ENCODE measurements around the gene MRPL4. TPM values are rescaled to one million over a fixed set of nuclear protein-coding genes. Genes with fewer than 3 reads are reported as not detected.

The MRPL4 gene
- total and polyA plus RNA-seq, 10 of the 15 experiments (the other 5 are each of a cell fraction or from before 2014, with no cell fraction given) = 0.79 to 221 (median 112) TPM

GRCh38 chr19:10278935-10279334 is 26.9 kb downstream of the MRPL4 start (continued):
- TF ChIP-seq, protein P1, sequence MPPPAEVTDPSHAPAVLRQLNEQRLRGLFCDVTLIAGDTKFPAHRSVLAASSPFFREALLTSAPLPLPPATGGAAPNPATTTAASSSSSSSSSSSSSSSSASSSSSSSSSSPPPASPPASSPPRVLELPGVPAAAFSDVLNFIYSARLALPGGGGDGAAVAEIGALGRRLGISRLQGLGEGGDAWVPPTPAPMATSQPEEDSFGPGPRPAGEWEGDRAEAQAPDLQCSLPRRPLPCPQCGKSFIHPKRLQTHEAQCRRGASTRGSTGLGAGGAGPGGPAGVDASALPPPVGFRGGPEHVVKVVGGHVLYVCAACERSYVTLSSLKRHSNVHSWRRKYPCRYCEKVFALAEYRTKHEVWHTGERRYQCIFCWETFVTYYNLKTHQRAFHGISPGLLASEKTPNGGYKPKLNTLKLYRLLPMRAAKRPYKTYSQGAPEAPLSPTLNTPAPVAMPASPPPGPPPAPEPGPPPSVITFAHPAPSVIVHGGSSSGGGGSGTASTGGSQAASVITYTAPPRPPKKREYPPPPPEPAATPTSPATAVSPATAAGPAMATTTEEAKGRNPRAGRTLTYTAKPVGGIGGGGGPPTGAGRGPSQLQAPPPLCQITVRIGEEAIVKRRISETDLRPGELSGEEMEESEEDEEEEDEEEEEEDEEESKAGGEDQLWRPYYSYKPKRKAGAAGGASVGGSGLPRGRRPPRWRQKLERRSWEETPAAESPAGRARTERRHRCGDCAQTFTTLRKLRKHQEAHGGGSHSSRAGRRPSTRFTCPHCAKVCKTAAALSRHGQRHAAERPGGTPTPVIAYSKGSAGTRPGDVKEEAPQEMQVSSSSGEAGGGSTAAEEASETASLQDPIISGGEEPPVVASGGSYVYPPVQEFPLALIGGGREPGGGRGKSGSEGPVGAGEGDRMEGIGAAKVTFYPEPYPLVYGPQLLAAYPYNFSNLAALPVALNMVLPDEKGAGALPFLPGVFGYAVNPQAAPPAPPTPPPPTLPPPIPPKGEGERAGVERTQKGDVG (CRISPR knock-in tag; IDR thresholded peaks at IDR 0.05) = no peak
- TF ChIP-seq IKZF1 (conservative IDR thresholded peaks at IDR 0.05) (no peak), EGR1 (IDR thresholded peaks at IDR 0.05; ENCODE audit: borderline replicate concordance in 1 of 2, low read depth in 2 of 2, low read length in 2 of 2) (no peak), TCF12 (IDR thresholded peaks at IDR 0.05; ENCODE audit: low read depth, low read length) (no peak), SUZ12 (IDR thresholded peaks at IDR 0.05; ENCODE audit: unreplicated experiment) (no peak), ASH2L (IDR thresholded peaks at IDR 0.05; ENCODE audit: borderline replicate concordance, low read depth) (no peak)
- TF ChIP-seq, protein P2, sequence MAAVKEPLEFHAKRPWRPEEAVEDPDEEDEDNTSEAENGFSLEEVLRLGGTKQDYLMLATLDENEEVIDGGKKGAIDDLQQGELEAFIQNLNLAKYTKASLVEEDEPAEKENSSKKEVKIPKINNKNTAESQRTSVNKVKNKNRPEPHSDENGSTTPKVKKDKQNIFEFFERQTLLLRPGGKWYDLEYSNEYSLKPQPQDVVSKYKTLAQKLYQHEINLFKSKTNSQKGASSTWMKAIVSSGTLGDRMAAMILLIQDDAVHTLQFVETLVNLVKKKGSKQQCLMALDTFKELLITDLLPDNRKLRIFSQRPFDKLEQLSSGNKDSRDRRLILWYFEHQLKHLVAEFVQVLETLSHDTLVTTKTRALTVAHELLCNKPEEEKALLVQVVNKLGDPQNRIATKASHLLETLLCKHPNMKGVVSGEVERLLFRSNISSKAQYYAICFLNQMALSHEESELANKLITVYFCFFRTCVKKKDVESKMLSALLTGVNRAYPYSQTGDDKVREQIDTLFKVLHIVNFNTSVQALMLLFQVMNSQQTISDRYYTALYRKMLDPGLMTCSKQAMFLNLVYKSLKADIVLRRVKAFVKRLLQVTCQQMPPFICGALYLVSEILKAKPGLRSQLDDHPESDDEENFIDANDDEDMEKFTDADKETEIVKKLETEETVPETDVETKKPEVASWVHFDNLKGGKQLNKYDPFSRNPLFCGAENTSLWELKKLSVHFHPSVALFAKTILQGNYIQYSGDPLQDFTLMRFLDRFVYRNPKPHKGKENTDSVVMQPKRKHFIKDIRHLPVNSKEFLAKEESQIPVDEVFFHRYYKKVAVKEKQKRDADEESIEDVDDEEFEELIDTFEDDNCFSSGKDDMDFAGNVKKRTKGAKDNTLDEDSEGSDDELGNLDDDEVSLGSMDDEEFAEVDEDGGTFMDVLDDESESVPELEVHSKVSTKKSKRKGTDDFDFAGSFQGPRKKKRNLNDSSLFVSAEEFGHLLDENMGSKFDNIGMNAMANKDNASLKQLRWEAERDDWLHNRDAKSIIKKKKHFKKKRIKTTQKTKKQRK (IDR thresholded peaks at IDR 0.05; ENCODE audit: low read depth, low read length) = no peak
- TF ChIP-seq, protein P3, sequence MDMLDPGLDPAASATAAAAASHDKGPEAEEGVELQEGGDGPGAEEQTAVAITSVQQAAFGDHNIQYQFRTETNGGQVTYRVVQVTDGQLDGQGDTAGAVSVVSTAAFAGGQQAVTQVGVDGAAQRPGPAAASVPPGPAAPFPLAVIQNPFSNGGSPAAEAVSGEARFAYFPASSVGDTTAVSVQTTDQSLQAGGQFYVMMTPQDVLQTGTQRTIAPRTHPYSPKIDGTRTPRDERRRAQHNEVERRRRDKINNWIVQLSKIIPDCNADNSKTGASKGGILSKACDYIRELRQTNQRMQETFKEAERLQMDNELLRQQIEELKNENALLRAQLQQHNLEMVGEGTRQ (IDR thresholded peaks at IDR 0.05; ENCODE audit: borderline replicate concordance, low read depth, low read length) = no peak
- TF ChIP-seq, protein P4, sequence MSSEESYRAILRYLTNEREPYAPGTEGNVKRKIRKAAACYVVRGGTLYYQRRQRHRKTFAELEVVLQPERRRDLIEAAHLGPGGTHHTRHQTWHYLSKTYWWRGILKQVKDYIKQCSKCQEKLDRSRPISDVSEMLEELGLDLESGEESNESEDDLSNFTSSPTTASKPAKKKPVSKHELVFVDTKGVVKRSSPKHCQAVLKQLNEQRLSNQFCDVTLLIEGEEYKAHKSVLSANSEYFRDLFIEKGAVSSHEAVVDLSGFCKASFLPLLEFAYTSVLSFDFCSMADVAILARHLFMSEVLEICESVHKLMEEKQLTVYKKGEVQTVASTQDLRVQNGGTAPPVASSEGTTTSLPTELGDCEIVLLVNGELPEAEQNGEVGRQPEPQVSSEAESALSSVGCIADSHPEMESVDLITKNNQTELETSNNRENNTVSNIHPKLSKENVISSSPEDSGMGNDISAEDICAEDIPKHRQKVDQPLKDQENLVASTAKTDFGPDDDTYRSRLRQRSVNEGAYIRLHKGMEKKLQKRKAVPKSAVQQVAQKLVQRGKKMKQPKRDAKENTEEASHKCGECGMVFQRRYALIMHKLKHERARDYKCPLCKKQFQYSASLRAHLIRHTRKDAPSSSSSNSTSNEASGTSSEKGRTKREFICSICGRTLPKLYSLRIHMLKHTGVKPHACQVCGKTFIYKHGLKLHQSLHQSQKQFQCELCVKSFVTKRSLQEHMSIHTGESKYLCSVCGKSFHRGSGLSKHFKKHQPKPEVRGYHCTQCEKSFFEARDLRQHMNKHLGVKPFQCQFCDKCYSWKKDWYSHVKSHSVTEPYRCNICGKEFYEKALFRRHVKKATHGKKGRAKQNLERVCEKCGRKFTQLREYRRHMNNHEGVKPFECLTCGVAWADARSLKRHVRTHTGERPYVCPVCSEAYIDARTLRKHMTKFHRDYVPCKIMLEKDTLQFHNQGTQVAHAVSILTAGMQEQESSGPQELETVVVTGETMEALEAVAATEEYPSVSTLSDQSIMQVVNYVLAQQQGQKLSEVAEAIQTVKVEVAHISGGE (CRISPR knock-in tag; IDR thresholded peaks at IDR 0.05) = no peak

Measured in GM12878 (cell line).